H9 (cell line): ENCODE measurements around the gene CACNA1A. TPM values are rescaled to one million over a fixed set of nuclear protein-coding genes. Genes with fewer than 3 reads are reported as not detected.

ENCODE experiments used
- DNase-seq: peaks from one replicate; pipeline ENCODE4 v3.0.0-alpha.2; 2017
- H2AFZ ChIP-seq: one replicate; pipeline ENCODE4 v1.6.1; 2013; ENCODE audit warnings: mild to moderate bottlenecking, low read length, control low read depth, moderate library complexity
- H2AK5ac ChIP-seq: 2 replicates; pipeline ENCODE4 v1.6.1; 2013; ENCODE audit warnings: low read length, control low read depth, mixed read lengths; ENCODE audit not compliant: insufficient read length
- H2BK120ac ChIP-seq: one replicate; pipeline ENCODE4 v1.6.1; 2013; ENCODE audit warnings: low read depth, mild to moderate bottlenecking, low read length, control low read depth, inconsistent platforms; ENCODE audit not compliant: poor library complexity, severe bottlenecking
- H2BK12ac ChIP-seq: 2 replicates; pipeline ENCODE4 v1.6.1; 2013; ENCODE audit warnings: low read length, control low read depth, mixed read lengths, low read depth; ENCODE audit not compliant: insufficient read length
- H2BK15ac ChIP-seq: 2 replicates; pipeline ENCODE4 v1.6.1; 2013; ENCODE audit warnings: low read depth, low read length, control low read depth
- H2BK20ac ChIP-seq: one replicate; pipeline ENCODE4 v1.6.1; 2013; ENCODE audit warnings: low read depth, mild to moderate bottlenecking, low read length, control low read depth, inconsistent platforms; ENCODE audit not compliant: poor library complexity, severe bottlenecking
- H2BK5ac ChIP-seq: 2 replicates; pipeline ENCODE4 v1.6.1; 2013; ENCODE audit warnings: low read length, control low read depth, mixed read lengths; ENCODE audit not compliant: insufficient read length
- H3K14ac ChIP-seq: 2 replicates; pipeline ENCODE4 v1.6.1; 2013; ENCODE audit warnings: low read length, control low read depth; ENCODE audit not compliant: insufficient read depth
- H3K18ac ChIP-seq: 2 replicates; pipeline ENCODE4 v1.6.1; 2013; ENCODE audit warnings: low read depth, mild to moderate bottlenecking, mixed read lengths, low read length, control low read depth; ENCODE audit not compliant: insufficient read length
- H3K23ac ChIP-seq: 2 replicates; pipeline ENCODE4 v1.6.1; 2013; ENCODE audit warnings: low read length, control low read depth, mixed read lengths, low read depth; ENCODE audit not compliant: insufficient read length
- H3K23me2 ChIP-seq: 2 replicates; pipeline ENCODE4 v1.6.1; 2013; ENCODE audit warnings: low read depth, mild to moderate bottlenecking, mixed read lengths, low read length, control low read depth; ENCODE audit not compliant: insufficient read length, poor library complexity, severe bottlenecking
- H3K27ac ChIP-seq: 2 replicates; pipeline ENCODE4 v1.5.1; 2013; ENCODE audit warnings: low read length, control low read depth, mixed read lengths, low read depth; ENCODE audit not compliant: insufficient read length
- H3K27me3 ChIP-seq: 2 replicates; pipeline ENCODE4 v1.6.1; 2013; ENCODE audit warnings: low read length, control low read depth, inconsistent platforms; ENCODE audit not compliant: insufficient read depth
- H3K4ac ChIP-seq: 2 replicates; pipeline ENCODE4 v1.6.1; 2013; ENCODE audit warnings: low read depth, mild to moderate bottlenecking, control low read depth, inconsistent platforms, low read length, moderate library complexity
- H3K4me1 ChIP-seq: 2 replicates; pipeline ENCODE4 v1.6.1; 2013; ENCODE audit warnings: low read length, control low read depth, inconsistent platforms; ENCODE audit not compliant: insufficient read depth
- H3K4me2 ChIP-seq: 2 replicates; pipeline ENCODE4 v1.6.1; 2013; ENCODE audit warnings: low read length, control low read depth, mixed read lengths; ENCODE audit not compliant: insufficient read length, insufficient read depth
- H3K56ac ChIP-seq: 2 replicates; pipeline ENCODE4 v1.6.1; 2013; ENCODE audit warnings: low read depth, mild to moderate bottlenecking, mixed read lengths, low read length, control low read depth; ENCODE audit not compliant: insufficient read length
- H3K79me1 ChIP-seq: 2 replicates; pipeline ENCODE4 v1.6.1; 2013; ENCODE audit warnings: low read depth, mild to moderate bottlenecking, moderate library complexity, low read length, control low read depth, inconsistent platforms; ENCODE audit not compliant: insufficient read depth, poor library complexity, severe bottlenecking
- H3K79me2 ChIP-seq: 2 replicates; pipeline ENCODE4 v1.6.1; 2013; ENCODE audit warnings: low read length, control low read depth, inconsistent platforms; ENCODE audit not compliant: insufficient read depth
- H3K9ac ChIP-seq: 2 replicates; pipeline ENCODE4 v1.6.1; 2013; ENCODE audit warnings: low read length, control low read depth, mixed read lengths; ENCODE audit not compliant: insufficient read length; ENCODE audit errors: extremely low read depth
- H3K9me3 ChIP-seq: one replicate; pipeline ENCODE4 v1.6.1; 2013; ENCODE audit warnings: low read depth, low read length, inconsistent platforms; ENCODE audit not compliant: control insufficient read depth
- H3T11ph ChIP-seq: one replicate; pipeline ENCODE4 v1.6.1; 2013; ENCODE audit warnings: mild to moderate bottlenecking, low read length, control low read depth, inconsistent platforms
- H4K20me1 ChIP-seq: one replicate; pipeline ENCODE4 v1.6.1; 2013; ENCODE audit not compliant: control insufficient read depth, insufficient read length, insufficient read depth
- H4K5ac ChIP-seq: 2 replicates; pipeline ENCODE4 v1.6.1; 2013; ENCODE audit warnings: low read depth, mild to moderate bottlenecking, mixed read lengths, low read length, control low read depth; ENCODE audit not compliant: insufficient read length
- H4K8ac ChIP-seq: replicated peaks from 2 replicates; pipeline ENCODE4 v1.6.1; 2013; ENCODE audit warnings: low read length, control low read depth, mixed read lengths, low read depth; ENCODE audit not compliant: insufficient read length
- H4K91ac ChIP-seq: 2 replicates; pipeline ENCODE4 v1.6.1; 2013; ENCODE audit warnings: low read depth, mild to moderate bottlenecking, moderate library complexity, mixed read lengths, low read length, control low read depth; ENCODE audit not compliant: insufficient read length
- H3K27ac Mint-ChIP-seq, 3 experiments: 2 replicates in 2 of 3; 3 replicates in 1 of 3; pipeline ENCODE4 v1.8.0; 2020 to 2021; ENCODE audit warnings: mixed read lengths in 3 of 3, mild to moderate bottlenecking in 1 of 3, moderate library complexity in 1 of 3
- H3K27me3 Mint-ChIP-seq: 2 replicates; pipeline ENCODE4 v1.8.0; 2021; ENCODE audit warnings: low read depth, mild to moderate bottlenecking, moderate library complexity, mixed read lengths
- H3K36me3 Mint-ChIP-seq, 3 experiments: 2 replicates in 2 of 3; 3 replicates in 1 of 3; pipeline ENCODE4 v1.8.0; 2020 to 2021; ENCODE audit warnings: low read depth in 3 of 3, mixed read lengths in 3 of 3; ENCODE audit not compliant: insufficient read depth in 1 of 3
- H3K4me1 Mint-ChIP-seq, 2 experiments: 2 replicates each; pipeline ENCODE4 v1.8.0; 2020; ENCODE audit warnings: mixed read lengths in 2 of 2
- H3K4me3 Mint-ChIP-seq, 2 experiments: 2 replicates in 1 of 2; 3 replicates in 1 of 2; pipeline ENCODE4 v1.8.0; 2020 to 2021; ENCODE audit warnings: mild to moderate bottlenecking in 2 of 2, mixed read lengths in 2 of 2, moderate library complexity in 1 of 2
- H3K9me3 Mint-ChIP-seq, 2 experiments: 2 replicates in 1 of 2; 3 replicates in 1 of 2; pipeline ENCODE4 v1.8.0; 2020; ENCODE audit warnings: mild to moderate bottlenecking in 2 of 2, mixed read lengths in 2 of 2, moderate library complexity in 1 of 2
- CTCF ChIP-seq: fragments of 200-600 bp; sonication (generic); conservative IDR thresholded peaks from 3 replicates; pipeline ENCODE4 v1.8.0; 2021; ENCODE audit warnings: antibody characterized with exemption, mild to moderate bottlenecking
- WGBS: extraction: QIAGEN DNeasy Blood & Tissue Kit; methylation state at CpG from one replicate; pipeline ENCODE4 v1.1.7; 2013; ENCODE audit warnings: missing lambda C conversion rate, low lambda C conversion rate, mixed read lengths; ENCODE audit not compliant: insufficient read length; ENCODE audit errors: extremely low coverage; 5-methylcytosine and 5-hydroxymethylcytosine counted together
- total RNA-seq: library from RNA; stranded (reverse); gene quantifications from 2 replicates; pipeline ENCODE4 v1.2.1, GENCODE V29; 2021

Gene CACNA1A
- total RNA-seq, 1 experiment from 2014 or later, result 8.0 TPM

GRCh38 chr19:13303381-13304129 is 202.7 kb downstream of the CACNA1A start:
- no peak overlapping the region for H3K23ac ChIP-seq
- no peak overlapping the region for H3T11ph ChIP-seq
- H3K9me3 ChIP-seq, result no peaks in the 10 kb centered on the region
- no CpG with 5 or more reads among the region's 24 CpGs for WGBS
- no peaks in the 10 kb centered on the region for H3K27me3 ChIP-seq
- H3K14ac ChIP-seq, result no peak overlapping the region
- H4K8ac ChIP-seq, result no peak overlapping the region
- H2BK120ac ChIP-seq, result no peak overlapping the region
- H3K18ac ChIP-seq, result no peak overlapping the region
- Mint-ChIP-seq H3K4me3 (no peak overlapping the region), H3K4me1 (peaks cover 6 to 25% of the 10 kb centered on the region in 2 experiments; a peak in 3 of 4 replicates), H3K27ac (peak overlapping the region in 1 of 3 experiments; percentile 21; a peak in 4 of 7 replicates), H3K27me3 (no peaks in the 10 kb centered on the region; the same call in 1 of the 2 replicates), H3K9me3 (no peaks in the 10 kb centered on the region; a peak in 1 of 5 replicates), H3K36me3 (peaks cover 0 to 15% (median 4%) of the 10 kb centered on the region in 3 experiments; a peak in 4 of 7 replicates)
- no peaks in the 10 kb centered on the region; the same call in 1 of the 2 replicates for H3K4me1 ChIP-seq
- no peaks in the 10 kb centered on the region for H3K79me1 ChIP-seq
- no peak overlapping the region for H3K4ac ChIP-seq
- no peak overlapping the region for H2BK5ac ChIP-seq
- H3K27ac ChIP-seq, result no peak overlapping the region
- H3K56ac ChIP-seq, result no peak overlapping the region
- no peak overlapping the region for H2AK5ac ChIP-seq
- no peak overlapping the region for H2BK15ac ChIP-seq
- no peak overlapping the region for H4K91ac ChIP-seq
- no peaks in the 10 kb centered on the region for H4K20me1 ChIP-seq
- no peak overlapping the region for H3K4me2 ChIP-seq
- no peak for TF ChIP-seq CTCF
- H4K5ac ChIP-seq, result no peak overlapping the region
- no peaks in the 10 kb centered on the region for H3K79me2 ChIP-seq
- H3K9ac ChIP-seq, result no peak overlapping the region
- no peak overlapping the region for H2BK12ac ChIP-seq
- H3K23me2 ChIP-seq, result no peaks in the 10 kb centered on the region
- H2BK20ac ChIP-seq, result no peak overlapping the region
- H2AFZ ChIP-seq, result no peak overlapping the region
- DNase-seq, result no peak
